ENCODE measurements around the gene HS3ST4. TPM values are rescaled to one million over a fixed set of nuclear protein-coding genes. Genes with fewer than 3 reads are reported as not detected.
"Not testable (repeated sequence)": the region's sequence is repeated elsewhere in the genome, so short reads cannot be mapped to it uniquely, and the experiment has no call there.

Gene HS3ST4
- total RNA-seq, 1 donor from 2014 or later, result not detected

DNA sequence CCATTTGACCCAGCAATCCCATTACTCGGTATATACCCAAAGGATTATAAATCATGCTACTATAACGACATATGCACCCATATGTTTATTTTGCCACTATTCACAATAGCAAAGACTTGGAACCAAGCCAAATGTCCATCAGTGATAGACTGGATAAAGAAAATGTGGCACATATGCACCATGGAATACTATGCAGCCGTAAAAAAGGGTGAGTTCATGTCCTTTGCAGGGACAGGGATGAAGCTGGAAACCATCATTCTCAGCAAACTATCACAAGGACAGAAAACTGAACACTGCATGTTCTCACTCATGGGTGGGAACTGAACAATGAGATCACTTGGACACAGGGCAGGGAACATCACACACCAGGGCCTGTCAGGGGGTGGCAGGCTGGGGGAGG, 406.4 kb downstream of the HS3ST4 start:
- DNase-seq (ENCODE audit: low read depth), result not testable (repeated sequence)

DNA sequence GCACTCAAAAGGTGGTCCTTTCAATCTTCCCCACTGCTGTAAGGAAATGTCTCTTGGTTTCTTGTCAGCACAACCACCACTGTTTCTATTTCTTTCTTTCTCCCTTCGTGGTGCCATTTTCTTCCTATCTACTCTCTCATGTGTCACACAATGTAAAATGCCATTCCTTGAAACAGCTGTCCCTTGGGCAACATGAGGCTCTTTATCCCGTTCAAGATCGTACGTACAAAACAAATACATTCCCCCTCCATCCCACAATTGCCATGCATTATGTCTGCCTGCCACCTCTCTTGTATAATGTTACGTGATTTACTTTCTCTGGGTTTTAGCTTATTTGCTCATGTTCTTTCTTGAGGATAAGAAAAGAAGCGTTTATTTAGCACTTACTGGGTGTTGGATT, 410.6 kb downstream of the HS3ST4 start:
- DNase-seq (ENCODE audit: low read depth), result no peak

GRCh38 chr16:26108836-26109505, 417.2 kb downstream of the HS3ST4 start:
- DNase-seq (ENCODE audit: low read depth), result no peak

GRCh38 chr16:26111900-26112299, 420.1 kb downstream of the HS3ST4 start:
- DNase-seq (ENCODE audit: low read depth), result no peak

- no peak for DNase-seq (ENCODE audit: low read depth)
These were observed 426.8 kb downstream of the HS3ST4 start for GRCh38 chr16:26118575-26118974.

DNA sequence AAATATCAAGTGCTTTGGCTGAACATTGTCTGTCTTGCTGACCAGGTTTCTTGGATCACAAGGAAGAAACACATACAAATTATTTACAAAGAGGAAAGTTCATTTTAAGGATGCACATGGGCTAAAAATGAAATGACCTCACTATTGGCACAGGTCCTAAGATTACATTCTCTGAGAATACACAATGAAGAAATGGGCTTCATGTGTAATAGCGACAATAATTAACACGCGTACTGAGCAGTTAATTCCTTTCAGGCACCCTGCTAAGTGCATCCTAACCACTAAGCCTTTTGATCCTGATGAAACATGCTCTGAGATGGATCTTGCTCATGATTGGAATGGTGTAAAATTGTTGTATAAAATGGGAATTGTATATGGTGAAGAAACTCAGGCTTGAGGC, 429.0 kb downstream of the HS3ST4 start:
- no peak for DNase-seq (ENCODE audit: low read depth)

DNA sequence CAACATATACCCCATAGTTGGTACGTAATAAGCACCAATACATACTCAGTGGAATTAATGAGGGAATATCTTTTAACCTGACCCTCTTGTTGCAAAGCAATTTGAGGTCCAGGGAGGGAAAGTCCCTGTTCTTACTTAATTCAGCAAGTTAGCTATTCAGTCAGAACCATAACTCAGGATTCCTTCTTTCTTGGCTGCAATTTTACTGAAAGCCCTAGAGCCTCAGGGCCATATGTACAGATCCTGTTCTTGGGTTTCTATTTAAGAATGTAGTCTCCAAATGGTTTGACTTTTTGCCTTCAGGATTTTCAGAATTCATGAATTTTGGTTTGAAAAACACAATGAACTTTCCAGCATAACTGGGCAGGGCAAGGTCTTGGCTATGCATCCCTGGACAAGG, 436.5 kb downstream of the HS3ST4 start:
- DNase-seq (ENCODE audit: low read depth), result no peak

DNA sequence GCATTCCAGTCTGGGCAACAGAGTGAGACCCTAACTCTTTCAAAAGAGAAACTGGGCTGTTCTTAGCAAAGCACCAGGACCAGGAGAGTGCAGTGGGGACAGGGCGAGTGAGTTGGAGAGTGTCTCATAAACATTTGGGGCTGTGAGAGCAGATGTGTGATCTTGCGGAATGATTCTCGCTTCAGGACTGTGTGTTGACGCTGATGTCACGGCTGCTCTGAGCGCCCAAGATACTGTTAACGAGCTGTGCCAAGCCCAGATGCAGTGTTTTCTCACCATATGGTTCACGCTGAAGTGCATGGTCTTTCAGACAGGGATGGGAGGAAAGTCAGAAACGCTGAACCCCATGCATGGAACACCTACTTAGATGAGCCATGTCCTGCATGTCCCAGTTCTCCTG, 438.2 kb downstream of the HS3ST4 start:
- no peak for DNase-seq (ENCODE audit: low read depth)

DNA sequence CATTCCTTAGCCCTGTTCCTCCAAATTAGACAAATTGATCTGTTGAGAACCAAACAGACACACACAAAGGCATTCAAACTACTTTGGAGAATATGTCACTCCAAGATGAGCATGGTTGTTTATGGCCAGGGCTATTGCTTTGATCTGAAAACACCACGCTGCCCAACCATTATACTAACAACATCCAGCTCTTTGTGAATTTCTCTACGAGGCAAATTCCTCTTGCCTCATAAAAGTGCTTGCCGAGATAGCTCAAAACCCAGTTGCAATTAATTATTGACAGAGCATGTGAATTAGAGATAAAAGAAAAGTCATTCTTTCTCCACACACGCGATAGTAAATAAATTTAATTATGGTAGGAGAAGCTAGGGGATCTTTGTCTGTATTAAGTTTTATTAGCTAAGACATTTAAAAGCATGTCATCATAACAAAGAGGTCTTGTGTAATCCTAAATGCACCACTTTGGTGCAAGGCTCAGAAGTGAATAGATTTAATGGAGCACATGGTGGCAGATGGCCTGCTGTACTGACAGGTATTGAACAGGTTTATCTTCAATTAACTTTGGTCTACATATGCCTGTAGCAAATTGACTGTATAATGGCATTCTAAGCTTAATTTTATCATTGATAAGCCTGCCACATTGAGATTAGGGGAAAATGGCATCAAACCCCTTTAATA, 441.8 kb downstream of the HS3ST4 start:
- DNase-seq (ENCODE audit: low read depth), result no peak

DNA sequence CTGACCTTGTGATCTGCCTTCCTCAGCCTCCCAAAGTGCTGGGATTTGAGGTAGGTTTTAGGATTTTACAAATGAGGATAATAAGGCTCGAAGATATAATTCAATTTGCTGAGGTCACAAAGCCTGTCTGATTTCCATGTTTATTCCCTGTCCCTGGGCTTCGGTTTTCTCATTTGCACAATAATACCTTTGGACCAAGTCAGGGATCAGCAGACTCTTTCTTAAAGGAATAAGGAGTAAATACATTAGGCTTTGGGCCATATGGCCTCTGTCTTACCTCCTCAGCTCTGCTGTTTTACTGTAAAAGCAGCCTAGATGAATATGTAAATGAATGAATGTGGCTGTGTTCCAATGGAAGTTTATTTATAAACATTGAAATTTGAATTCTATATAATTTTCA, 442.8 kb downstream of the HS3ST4 start:
- no peak for DNase-seq (ENCODE audit: low read depth)

GRCh38 chr16:26137956-26138355, 446.2 kb downstream of the HS3ST4 start:
- DNase-seq (ENCODE audit: low read depth), result no peak

GRCh38 chr16:26139091-26139490, 447.3 kb downstream of the HS3ST4 start:
- DNase-seq (ENCODE audit: low read depth), result no peak

DNA sequence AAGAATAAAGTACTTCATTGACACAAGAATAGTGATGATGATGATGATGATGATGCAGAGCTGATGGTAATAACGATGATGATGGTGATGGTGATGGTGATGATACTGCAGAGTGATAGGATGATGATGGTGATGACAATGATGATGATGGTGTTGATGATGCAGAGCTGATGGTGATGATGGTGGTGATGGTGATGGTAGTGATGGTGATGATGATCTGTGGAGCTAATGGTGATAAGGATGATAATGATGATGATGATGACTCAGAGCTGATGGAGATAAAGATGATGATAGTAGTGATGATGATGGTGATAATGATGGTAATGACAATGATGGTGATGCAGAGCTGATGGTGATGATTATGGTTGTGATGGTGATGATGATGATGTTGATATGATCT, 448.1 kb downstream of the HS3ST4 start:
- no peak for DNase-seq (ENCODE audit: low read depth)

- DNase-seq (ENCODE audit: low read depth), result no peak
These were observed 457.8 kb downstream of the HS3ST4 start for GRCh38 chr16:26149364-26150190.

GRCh38 chr16:26155221-26155620, 463.5 kb downstream of the HS3ST4 start:
- DNase-seq (ENCODE audit: low read depth), result no peak

GRCh38 chr16:26157319-26157718, 465.6 kb downstream of the HS3ST4 start:
- DNase-seq (ENCODE audit: low read depth), result no peak

- DNase-seq (ENCODE audit: low read depth), result no peak
These were observed 466.5 kb downstream of the HS3ST4 start for GRCh38 chr16:26158142-26158759.

- no peak for DNase-seq (ENCODE audit: low read depth)
These were observed 469.9 kb downstream of the HS3ST4 start for GRCh38 chr16:26161461-26162180.

DNA sequence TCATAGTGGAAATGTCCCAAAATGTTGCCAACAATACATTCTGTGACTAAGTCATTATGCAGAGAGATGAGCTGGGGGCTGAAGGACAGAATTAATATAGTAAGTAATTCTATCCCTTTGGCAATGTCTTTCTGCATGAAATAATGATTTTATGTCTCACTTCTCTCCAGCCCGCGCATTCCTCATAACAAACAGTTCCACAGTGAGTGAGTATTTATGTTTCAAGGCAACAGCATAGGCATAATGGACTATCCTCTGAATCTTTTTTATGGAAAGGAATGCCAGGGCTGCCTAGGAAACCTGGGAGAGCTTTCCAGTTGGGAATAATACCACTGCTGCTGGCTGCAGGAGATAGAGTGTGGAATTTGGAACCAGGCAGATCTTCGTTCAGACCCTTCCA, 477.7 kb downstream of the HS3ST4 start:
- DNase-seq (ENCODE audit: low read depth), result no peak

GRCh38 chr16:26175944-26176343, 484.2 kb downstream of the HS3ST4 start:
- no peak for DNase-seq (ENCODE audit: low read depth)

- no peak for DNase-seq (ENCODE audit: low read depth)
These were observed 485.7 kb downstream of the HS3ST4 start for GRCh38 chr16:26177438-26177837.

DNA sequence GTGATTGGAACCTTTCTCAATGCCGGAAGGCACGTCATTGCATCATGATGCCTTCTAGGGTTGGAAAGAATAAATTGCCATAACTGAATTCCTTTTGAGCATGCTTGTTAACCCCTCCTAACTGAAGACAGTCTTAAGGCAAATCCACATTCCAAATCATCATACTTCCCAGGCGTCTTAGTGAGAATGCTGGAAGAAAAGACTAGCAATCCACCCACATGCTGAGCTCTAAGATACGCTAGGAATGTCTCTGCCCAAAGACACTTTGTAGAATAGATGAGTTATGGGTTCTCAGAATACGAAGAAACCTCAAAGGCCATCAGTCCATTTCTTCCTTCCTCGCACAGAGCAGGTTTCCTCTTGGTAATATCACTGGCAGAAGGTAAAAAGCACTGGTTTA, 486.5 kb downstream of the HS3ST4 start:
- no peak for DNase-seq (ENCODE audit: low read depth)
